ENCODE measurements around the gene VSTM4.

VSTM4 gene

GRCh38 chr10:49143249-49143648, 27.9 kb upstream of the VSTM4 start:
- in situ Hi-C loops (cut with HindIII; ENCODE audit: low sequenced_read_pairs): no loop called here

DNA sequence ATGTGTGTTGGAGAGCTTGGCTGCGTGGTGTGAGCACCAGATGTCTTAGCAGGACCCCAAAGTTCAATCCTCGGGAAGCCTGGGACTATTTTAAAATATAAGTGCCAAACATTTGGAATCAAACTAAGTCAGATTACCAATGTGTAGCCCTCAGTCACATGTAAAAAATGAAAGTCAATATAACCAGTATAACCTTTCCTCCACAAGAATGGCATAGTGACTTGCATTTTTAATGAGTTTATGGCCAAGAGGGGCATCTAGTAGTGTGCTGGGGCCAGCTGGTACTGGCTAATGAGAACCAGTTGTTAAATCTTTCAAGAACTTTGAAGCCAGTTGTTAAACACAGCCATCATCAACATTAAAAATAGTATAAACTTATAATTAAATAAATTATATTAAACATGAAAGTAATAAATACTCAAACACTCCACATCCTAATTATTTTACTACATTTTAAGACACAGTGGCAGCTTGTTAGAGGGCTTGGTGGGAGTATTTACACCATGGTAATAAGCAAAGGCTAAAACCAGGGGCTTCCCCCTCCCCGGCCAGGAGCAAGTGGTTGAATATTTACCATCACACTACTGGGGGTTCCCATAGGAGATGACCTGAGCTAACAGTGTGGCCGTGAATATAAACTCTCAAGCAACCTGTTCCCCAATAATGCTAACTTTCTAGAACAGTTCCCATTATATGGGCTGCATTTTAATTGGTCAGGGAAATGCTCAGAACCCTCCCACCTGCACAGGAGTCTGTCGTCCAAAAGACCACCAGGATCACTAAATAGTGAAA, 26.4 kb upstream of the VSTM4 start:
- in situ Hi-C loops (cut with HindIII; ENCODE audit: low sequenced_read_pairs): no loop called here

DNA sequence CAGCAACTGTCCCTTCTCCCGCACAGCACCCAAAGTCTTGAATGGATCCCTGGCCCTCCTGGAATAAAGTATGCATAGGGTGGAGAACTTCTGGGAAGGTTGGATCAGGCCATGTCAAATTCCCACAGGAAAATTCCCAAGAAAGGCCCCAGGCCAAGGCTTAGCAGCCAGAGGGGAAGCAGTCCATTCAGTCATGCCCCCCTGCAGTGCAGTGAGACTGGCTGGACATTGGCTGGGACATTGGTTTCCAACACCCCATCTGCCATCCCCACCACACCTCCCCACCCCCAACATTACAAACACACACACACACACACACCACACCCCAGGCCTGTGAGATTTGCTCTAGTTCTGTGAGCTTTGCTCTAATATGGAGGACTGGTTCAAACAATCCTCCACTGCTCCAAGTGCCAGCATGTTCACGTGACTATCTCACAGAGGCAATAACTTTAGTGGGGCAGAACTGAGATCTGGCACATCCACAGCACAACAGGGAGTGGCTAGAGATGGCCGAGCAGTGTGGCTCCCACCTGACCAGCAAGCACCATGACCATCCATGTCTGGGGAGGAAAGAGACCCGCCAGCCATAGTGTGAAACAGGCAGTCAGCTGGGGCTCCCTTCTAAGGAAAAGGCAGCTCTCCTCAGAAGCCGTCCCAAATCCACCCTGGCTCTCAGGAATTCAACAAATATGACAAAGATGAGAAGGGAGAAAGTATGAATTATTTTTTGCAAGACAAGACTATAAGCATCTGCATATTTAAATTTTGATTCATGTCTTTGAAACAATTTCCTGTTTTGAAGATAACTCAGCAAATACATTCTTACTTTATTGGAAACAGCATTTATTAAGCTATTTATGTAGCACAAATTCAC, 25.2 kb upstream of the VSTM4 start:
- in situ Hi-C loops (cut with HindIII; ENCODE audit: low sequenced_read_pairs): no loop called here

DNA sequence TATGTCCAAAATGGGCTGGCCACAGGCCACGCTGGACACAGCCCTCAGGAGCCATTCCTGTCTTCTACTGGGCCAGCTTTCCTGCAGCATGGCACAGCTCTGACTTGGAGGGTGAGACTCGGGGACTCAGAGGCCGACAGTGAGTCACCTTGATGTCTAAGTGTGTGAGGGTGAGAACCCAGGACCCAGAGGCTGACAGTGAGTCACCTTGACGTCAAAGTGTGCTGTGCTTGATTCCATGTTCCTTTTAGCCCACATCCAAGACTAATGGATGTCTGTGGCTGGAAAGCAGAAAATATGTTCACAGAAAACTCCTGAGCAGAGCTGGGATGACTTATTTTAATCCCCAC, 24.5 kb upstream of the VSTM4 start:
- in situ Hi-C loops (cut with HindIII; ENCODE audit: low sequenced_read_pairs): no loop called here

DNA sequence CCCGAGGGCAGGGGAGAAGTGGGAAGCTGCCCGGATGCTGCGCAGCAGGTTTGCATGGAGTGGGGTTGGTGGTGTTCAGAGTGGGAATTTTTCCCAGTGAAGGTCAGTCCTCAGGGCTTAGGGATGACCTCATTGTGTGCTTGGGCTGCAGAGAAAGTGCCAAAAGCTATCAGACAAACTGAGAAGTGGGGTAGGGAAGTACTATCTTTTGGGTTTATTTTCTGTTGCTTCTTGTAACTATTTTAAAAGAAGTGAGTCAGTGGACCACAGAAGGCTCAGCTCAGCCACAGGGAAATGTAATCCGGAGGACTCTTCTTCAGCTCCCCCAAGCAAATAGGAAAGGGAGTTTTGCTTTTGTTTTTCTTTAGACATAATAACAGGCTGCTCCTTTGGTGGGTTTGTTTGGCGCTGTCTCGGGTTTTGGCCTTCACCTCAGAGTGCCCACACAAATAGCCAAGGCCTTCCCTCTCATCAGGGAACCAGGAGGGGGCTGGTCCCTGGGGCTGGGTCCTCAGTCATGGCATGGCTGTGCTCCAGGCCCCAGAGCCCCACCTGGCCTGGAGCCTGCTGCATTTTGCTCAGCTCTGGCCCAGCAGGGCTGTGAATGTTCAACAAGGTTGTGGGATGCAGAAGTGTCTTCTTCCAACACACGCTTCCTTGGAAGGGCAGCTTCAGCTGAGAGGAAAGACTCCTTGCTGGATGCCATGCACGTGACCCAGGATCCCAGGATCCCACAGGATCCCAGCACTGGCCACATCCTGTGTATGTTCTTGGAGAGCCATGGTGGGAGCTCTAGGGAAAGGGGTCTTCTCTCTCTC, 23.9 kb upstream of the VSTM4 start:
- in situ Hi-C loops (cut with HindIII; ENCODE audit: low sequenced_read_pairs): no loop called here

DNA sequence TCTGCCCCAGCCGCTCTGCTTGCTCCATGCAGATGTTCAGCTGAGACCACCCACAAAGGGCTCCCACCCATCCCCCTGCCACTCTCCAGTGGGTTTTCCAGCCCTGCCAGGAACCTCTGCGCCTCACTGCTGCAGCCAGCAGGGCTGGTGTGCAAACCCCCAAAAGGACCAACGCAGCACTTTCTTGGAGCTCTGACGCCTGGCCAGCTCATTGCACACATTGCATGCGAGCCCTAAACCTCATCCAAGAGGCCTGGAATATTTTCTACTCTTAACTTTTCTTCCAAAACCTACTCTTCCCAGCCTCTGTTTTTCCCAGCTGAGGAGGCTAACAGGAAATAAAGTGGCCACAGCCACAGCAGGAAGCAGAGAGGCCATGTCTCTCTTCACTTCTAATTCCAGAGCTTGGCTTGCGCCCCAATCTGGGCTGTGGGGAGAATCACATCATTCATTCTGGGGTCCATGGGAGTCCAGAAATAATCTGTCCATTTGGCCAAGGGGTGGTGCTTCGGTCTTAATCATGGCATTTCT, 23.1 kb upstream of the VSTM4 start:
- in situ Hi-C loops (cut with HindIII; ENCODE audit: low sequenced_read_pairs): no loop called here

GRCh38 chr10:49136525-49136924, 21.2 kb upstream of the VSTM4 start:
- in situ Hi-C loops (cut with HindIII; ENCODE audit: low sequenced_read_pairs): no loop called here

DNA sequence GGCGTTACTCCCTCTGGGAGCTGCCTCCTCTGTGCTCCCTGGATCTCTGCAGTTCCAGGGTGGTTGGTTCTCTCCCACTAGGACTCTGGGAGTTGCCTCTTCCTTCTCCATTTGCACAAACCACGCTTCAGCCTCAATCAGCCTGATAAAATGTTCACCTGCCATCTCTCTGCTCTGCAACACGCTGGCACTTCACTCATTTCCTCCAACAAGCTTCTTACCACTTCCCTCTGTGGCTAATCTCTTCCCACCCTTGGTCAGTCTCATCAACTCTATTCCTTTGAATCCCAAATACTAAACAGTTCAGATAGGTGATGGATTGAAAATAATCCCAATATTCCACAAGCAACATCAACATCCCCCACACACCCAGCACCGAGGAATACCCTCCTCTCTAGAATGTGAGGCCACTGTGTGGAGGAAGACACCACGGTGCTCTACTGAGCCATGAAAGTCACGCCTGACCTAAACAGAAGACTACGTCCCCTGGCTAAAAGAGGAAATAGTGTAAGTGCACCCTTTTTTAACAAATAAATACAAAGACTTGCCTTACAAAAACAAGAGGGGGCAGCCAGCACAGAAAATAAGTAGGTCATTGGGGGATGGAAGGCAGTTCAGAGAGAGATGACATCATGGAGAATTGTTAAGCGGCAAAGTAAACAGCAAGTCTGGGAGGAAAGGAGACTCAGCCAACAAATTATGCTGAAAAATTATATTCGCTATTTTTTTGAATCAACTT, 20.4 kb upstream of the VSTM4 start:
- in situ Hi-C loops (cut with HindIII; ENCODE audit: low sequenced_read_pairs): no loop called here

DNA sequence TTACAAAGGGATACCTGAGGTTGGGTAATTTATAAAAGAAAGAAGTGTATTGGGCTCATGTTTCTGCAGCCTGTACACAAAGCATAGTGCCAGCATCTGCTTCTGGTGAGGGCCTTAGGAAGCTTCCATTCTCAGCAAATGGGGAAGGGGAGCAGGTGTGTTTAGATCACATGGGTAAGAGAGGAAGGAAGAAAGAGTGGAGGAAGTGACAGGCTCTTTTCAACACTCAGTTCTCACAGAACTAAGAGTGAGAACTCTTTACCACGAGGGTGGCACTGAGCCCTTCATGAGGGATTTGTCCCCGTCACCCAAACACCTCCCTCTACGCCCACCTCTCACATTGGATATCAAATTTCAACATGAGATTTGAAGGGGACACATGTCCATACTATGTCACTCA, 19.0 kb upstream of the VSTM4 start:
- in situ Hi-C loops (cut with HindIII; ENCODE audit: low sequenced_read_pairs): no loop called here

DNA sequence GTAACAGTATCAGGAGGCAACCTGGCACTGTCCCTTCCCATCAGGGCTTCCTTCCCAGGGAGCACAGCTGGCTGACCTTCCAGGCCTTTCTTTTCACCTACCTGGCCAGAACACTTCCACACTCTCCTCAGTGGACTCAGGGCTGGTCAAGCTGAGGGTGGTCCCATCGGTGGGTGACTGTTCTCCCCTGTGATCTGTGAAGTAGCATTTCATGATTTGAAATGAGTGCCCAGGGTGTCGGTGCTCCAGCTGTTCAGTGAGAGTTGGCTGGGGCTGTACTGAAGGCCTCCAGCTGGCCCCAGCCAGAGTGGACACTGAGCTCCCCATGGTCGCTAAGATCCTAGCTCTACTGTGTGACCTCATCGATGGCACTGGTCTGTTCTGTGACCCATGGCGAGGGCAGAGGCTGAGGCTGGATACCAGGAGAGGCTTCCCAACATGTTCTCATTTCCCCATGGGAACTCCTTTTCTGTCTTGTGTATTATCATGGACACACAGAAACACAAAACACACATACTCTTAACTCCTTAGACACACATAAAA, 18.5 kb upstream of the VSTM4 start, which contains the start of gene FAM170B:
Gene FAM170B (minus strand): TSS at position 316 of the 543 bp plus-strand sequence. CDS start 103 bp downstream, at position 213.
- in situ Hi-C loops (cut with HindIII; ENCODE audit: low sequenced_read_pairs): no loop called here

DNA sequence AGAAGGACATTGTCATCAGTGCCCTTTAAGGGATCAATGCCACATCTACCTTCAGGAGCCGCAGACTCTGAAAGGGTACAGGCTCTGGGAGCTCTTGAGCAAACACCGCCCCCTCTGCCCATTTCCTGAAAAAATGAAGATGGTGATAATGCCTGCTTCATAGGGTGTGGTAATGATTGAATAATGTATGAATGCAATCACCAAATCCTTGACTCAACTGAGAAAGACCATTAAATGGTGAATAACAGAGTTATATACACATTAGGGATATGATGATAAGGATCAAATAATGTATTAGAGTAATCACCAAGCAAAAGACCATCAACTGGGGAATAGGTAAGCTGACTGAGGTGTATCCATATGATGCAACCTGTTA, 17.0 kb upstream of the VSTM4 start:
- in situ Hi-C loops (cut with HindIII; ENCODE audit: low sequenced_read_pairs): no loop called here

- in situ Hi-C loops (cut with HindIII; ENCODE audit: low sequenced_read_pairs): no loop called here
Measured at GRCh38 chr10:49131507-49132361, 16.4 kb upstream of the VSTM4 start.

GRCh38 chr10:49129376-49129775, 14.1 kb upstream of the VSTM4 start:
- in situ Hi-C loops (cut with HindIII; ENCODE audit: low sequenced_read_pairs): no loop called here

DNA sequence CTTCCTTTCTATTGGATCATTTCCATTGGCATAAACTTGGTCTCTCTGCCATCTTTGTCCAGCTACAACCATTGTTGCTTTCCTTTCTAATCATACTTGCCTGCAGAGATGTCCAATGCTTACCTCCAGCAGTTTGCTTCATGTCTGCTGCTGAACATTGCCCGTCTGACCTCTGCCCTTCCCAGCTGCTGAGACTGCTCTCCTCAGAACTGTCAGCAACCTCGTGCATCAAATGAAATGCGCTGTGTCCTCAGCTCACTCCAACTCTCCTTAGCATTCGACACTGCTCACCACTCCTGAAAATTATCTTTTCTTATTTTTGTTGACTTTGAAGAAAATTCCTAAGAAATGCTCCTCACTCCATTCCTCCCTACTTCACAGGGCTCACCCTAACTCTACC, 13.5 kb upstream of the VSTM4 start:
- in situ Hi-C loops (cut with HindIII; ENCODE audit: low sequenced_read_pairs): no loop called here

DNA sequence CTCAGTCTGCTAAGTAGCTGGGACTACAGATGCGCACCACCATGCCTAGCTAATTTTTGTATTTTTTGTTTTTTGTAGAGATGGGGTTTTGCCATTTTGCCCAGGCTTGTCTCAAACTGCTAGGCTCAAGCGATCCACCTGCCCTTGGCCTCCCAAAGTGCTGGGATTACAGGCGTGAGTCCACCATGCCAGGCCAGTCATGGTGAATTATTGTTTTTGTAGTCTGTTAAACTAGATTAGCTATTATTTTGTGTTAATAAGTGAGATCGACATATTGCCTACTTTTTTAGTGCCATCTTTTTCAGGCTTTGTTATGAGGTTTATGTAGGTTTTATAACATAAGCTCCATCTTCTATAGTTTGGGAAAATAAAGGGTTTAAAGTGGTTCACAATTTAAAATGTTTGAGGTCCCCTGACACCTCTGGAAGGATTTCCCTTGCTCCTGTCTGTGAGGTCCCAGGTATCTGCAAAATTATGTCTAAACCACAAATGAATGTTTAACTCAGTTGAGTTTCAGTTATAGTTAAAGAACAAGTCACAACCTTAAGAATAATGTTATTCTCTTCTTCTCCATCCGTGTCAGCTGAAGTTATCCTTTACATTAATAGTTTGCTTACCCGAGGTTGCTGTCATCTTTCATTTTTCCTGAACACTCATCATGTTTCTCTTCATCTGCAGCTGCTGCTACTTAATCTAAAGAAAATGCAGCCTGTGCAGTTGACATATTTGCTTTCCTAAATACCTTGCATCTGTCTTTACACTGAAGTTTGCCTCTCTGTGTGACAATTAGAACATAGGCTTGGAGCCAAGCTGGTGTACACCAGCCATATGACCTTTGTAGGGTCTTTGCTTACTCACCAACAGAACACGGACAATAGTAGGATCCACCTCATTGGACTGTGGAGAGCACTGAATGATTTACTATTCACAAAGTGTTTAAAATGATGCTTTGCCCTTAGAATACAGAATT, 8.9 kb upstream of the VSTM4 start:
- in situ Hi-C loops (cut with HindIII; ENCODE audit: low sequenced_read_pairs): no loop called here

DNA sequence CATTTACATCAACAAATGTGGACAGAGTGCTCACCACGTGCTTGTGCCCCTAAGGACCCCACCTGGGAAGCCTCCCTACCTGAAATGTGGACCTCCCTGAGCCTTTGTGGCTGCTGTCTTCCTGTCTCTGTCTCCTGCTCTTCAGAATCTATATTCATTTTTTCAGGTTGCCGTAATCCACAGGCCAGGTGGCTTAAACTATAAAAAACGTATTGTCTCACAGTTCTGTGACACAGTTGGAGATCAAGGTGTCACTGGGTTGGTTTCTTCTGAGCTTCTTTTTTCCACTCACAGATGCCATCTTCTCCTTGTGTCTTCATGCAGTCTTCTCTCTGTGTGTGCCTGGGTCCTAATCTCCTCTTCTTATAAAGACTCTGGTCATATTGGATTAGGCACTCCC, 5.6 kb upstream of the VSTM4 start:
- in situ Hi-C loops (cut with HindIII; ENCODE audit: low sequenced_read_pairs): no loop called here

DNA sequence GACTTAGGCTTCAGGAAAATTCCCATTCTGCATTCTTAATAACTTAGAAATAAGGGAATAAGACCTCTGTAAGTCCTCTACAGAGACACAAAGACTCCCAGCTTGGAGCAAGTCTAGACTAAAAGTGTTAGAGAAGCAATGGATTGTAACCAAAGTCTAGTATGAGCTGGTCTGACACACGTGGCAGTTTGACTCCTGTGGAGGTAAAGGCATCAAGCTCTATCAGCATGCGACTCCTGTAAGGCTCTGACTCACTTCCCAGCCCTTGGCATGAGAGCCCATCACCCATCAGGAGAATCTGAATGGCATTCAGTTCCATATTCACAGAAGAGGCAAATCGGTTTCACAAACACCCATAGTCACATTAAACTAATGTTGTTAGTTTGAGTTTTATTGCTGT, 4.4 kb upstream of the VSTM4 start:
- in situ Hi-C loops (cut with HindIII; ENCODE audit: low sequenced_read_pairs): no loop called here

- in situ Hi-C loops (cut with HindIII; ENCODE audit: low sequenced_read_pairs): no loop called here
Measured at GRCh38 chr10:49118430-49119074, 3.2 kb upstream of the VSTM4 start.
